ENCODE measurements around the gene GDNF. TPM values are rescaled to one million over a fixed set of nuclear protein-coding genes. Genes with fewer than 3 reads are reported as not detected.

GDNF gene
- total and polyA plus RNA-seq, 2 experiments from 2014 or later: 0.13 to 0.17 TPM

DNA sequence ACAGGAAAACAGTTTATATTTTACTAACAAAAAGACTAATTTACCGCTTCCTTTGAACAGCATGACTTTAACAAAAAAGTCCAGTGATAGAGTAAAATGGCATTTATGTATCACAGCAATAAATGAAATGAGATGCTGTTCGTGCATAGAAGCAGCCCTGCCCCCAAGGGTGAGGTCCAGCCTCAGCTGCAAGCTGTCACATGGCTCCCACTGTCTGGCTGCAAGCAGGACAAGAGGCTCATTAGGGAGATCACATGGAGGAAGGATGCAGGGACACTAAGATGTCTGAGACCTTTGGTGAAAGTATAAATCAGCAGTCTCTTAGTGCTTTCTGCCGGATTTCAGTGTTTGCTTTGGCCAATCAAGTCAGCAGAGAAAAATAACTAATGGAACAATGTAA, 23.0 kb downstream of the GDNF start (continued):
- TF ChIP-seq, protein P1, sequence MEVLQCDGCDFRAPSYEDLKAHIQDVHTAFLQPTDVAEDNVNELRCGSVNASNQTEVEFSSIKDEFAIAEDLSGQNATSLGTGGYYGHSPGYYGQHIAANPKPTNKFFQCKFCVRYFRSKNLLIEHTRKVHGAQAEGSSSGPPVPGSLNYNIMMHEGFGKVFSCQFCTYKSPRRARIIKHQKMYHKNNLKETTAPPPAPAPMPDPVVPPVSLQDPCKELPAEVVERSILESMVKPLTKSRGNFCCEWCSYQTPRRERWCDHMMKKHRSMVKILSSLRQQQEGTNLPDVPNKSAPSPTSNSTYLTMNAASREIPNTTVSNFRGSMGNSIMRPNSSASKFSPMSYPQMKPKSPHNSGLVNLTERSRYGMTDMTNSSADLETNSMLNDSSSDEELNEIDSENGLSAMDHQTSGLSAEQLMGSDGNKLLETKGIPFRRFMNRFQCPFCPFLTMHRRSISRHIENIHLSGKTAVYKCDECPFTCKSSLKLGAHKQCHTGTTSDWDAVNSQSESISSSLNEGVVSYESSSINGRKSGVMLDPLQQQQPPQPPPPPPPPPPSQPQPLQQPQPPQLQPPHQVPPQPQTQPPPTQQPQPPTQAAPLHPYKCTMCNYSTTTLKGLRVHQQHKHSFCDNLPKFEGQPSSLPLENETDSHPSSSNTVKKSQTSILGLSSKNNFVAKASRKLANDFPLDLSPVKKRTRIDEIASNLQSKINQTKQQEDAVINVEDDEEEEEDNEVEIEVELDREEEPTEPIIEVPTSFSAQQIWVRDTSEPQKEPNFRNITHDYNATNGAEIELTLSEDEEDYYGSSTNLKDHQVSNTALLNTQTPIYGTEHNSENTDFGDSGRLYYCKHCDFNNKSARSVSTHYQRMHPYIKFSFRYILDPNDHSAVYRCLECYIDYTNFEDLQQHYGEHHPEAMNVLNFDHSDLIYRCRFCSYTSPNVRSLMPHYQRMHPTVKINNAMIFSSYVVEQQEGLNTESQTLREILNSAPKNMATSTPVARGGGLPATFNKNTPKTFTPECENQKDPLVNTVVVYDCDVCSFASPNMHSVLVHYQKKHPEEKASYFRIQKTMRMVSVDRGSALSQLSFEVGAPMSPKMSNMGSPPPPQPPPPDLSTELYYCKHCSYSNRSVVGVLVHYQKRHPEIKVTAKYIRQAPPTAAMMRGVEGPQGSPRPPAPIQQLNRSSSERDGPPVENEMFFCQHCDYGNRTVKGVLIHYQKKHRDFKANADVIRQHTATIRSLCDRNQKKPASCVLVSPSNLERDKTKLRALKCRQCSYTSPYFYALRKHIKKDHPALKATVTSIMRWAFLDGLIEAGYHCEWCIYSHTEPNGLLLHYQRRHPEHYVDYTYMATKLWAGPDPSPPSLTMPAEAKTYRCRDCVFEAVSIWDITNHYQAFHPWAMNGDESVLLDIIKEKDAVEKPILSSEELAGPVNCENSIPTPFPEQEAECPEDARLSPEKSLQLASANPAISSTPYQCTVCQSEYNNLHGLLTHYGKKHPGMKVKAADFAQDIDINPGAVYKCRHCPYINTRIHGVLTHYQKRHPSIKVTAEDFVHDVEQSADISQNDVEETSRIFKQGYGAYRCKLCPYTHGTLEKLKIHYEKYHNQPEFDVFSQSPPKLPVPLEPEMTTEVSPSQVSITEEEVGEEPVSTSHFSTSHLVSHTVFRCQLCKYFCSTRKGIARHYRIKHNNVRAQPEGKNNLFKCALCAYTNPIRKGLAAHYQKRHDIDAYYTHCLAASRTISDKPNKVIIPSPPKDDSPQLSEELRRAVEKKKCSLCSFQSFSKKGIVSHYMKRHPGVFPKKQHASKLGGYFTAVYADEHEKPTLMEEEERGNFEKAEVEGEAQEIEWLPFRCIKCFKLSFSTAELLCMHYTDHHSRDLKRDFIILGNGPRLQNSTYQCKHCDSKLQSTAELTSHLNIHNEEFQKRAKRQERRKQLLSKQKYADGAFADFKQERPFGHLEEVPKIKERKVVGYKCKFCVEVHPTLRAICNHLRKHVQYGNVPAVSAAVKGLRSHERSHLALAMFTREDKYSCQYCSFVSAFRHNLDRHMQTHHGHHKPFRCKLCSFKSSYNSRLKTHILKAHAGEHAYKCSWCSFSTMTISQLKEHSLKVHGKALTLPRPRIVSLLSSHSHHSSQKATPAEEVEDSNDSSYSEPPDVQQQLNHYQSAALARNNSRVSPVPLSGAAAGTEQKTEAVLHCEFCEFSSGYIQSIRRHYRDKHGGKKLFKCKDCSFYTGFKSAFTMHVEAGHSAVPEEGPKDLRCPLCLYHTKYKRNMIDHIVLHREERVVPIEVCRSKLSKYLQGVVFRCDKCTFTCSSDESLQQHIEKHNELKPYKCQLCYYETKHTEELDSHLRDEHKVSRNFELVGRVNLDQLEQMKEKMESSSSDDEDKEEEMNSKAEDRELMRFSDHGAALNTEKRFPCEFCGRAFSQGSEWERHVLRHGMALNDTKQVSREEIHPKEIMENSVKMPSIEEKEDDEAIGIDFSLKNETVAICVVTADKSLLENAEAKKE (CRISPR knock-in tag; IDR thresholded peaks at IDR 0.05): no peak
- TF ChIP-seq, protein P2, sequence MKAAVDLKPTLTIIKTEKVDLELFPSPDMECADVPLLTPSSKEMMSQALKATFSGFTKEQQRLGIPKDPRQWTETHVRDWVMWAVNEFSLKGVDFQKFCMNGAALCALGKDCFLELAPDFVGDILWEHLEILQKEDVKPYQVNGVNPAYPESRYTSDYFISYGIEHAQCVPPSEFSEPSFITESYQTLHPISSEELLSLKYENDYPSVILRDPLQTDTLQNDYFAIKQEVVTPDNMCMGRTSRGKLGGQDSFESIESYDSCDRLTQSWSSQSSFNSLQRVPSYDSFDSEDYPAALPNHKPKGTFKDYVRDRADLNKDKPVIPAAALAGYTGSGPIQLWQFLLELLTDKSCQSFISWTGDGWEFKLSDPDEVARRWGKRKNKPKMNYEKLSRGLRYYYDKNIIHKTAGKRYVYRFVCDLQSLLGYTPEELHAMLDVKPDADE (IDR thresholded peaks at IDR 0.05): no peak
- TF ChIP-seq NANOG (IDR thresholded peaks at IDR 0.05; ENCODE audit: borderline replicate concordance): no peak

DNA sequence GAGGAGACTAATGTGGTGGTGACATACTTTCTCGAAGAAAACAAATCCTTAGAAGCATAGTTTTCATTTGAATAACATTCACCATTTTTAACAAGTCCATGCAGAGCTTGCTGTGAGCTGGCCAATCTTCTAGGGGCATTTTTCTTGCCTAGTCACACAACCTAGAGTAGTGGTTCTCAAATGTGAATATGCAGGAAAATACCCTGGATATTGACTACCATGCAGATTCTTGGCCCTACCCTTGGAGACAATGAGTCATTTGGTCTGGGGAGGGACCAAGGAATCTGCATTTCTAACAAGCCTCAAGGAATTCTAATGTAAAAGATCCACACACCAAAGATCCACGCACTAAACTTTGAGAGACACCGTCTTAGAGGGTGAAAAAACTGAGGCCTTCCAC, 23.5 kb downstream of the GDNF start:
- H3K9me2 ChIP-seq (ENCODE audit: insufficient read depth): peaks cover 7% of the 10 kb centered on the region; the same call in 1 of the 2 replicates
- peaks cover 15% of the 10 kb centered on the region for H3K4me1 ChIP-seq (ENCODE audit: insufficient read depth)
- Mint-ChIP-seq H3K27me3 (ENCODE audit: insufficient read depth, low read depth, poor library complexity) (no peaks in the 10 kb centered on the region), H3K4me3 (no peak overlapping the region), H3K9me3 (no peaks in the 10 kb centered on the region; the same call in 2 of the 3 replicates), H3K36me3 (ENCODE audit: low read depth) (no peaks in the 10 kb centered on the region; the same call in 2 of the 3 replicates), H3K4me1 (peaks cover 12% of the 10 kb centered on the region), H3K27ac (no peak overlapping the region)
- no peaks in the 10 kb centered on the region for H3K79me2 ChIP-seq (replicated peaks; ENCODE audit: insufficient read depth)
- H3F3A ChIP-seq (replicated peaks; ENCODE audit: low read depth): no peaks in the 10 kb centered on the region
- no peak for DNase-seq (ENCODE audit: low spot score)
- H3K36me3 ChIP-seq (ENCODE audit: insufficient read depth): no peaks in the 10 kb centered on the region
- no peak overlapping the region for H3K27ac ChIP-seq (ENCODE audit: low read depth)
- no peak; the same call in 2 of the 3 replicates for ATAC-seq
- TF ChIP-seq, protein P1 (CRISPR knock-in tag; IDR thresholded peaks at IDR 0.05): no peak
- TF ChIP-seq ZNF331 (CRISPR knock-in tag; IDR thresholded peaks at IDR 0.05; ENCODE audit: low read depth) (no peak), EZH2phosphoT487 (IDR thresholded peaks at IDR 0.05; ENCODE audit: unreplicated experiment) (no peak)
- H3K4me2 ChIP-seq: peak overlapping the region; percentile 34
- no peak overlapping the region for H2AFZ ChIP-seq
- H4K20me1 ChIP-seq (replicated peaks; ENCODE audit: insufficient read depth): no peaks in the 10 kb centered on the region
- H3K27me3 ChIP-seq (ENCODE audit: insufficient read depth): no peaks in the 10 kb centered on the region
- H3K4me3 ChIP-seq: no peak overlapping the region
